Activated CD4-positive, alpha-beta T cell treated with anti-CD3 and anti-CD28 coated beads, Interleukin-2, amount 10 ng/mL, durations not matched to agents 7 days and 5 days (primary cell): ENCODE results near the gene MROH2A. TPM values are rescaled to one million over a fixed set of nuclear protein-coding genes. Genes with fewer than 3 reads are reported as not detected.

Experiments used
- CTCF ChIA-PET: fragments of 350-600 bp; sonication (Branson Sonifier 250); formaldehyde crosslinking; loops from one replicate; lab custom pipeline; 2021; ENCODE audit warnings: antibody characterized with exemption; lab: Charles Lee
- POLR2A ChIA-PET: fragments of 350-600 bp; sonication (Branson Sonifier 250); formaldehyde crosslinking; loops from one replicate; lab custom pipeline; 2021; ENCODE audit warnings: antibody characterized with exemption; lab: Charles Lee
- DNase-seq: peaks from one replicate; pipeline ENCODE4 v3.0.0-alpha.2; 2020
- H3K27ac Mint-ChIP-seq: one replicate; pipeline ENCODE4 v1.8.0; 2021; ENCODE audit warnings: mild to moderate bottlenecking, moderate library complexity, mixed read lengths
- H3K27me3 Mint-ChIP-seq: one replicate; pipeline ENCODE4 v1.8.0; 2021; ENCODE audit warnings: mixed read lengths
- H3K36me3 Mint-ChIP-seq: one replicate; pipeline ENCODE4 v1.8.0; 2021; ENCODE audit warnings: low read depth, mixed read lengths
- H3K4me1 Mint-ChIP-seq: one replicate; pipeline ENCODE4 v1.8.0; 2021; ENCODE audit warnings: mixed read lengths
- H3K4me3 Mint-ChIP-seq: one replicate; pipeline ENCODE4 v1.8.0; 2021; ENCODE audit warnings: mild to moderate bottlenecking, moderate library complexity, mixed read lengths
- H3K9me3 Mint-ChIP-seq: one replicate; pipeline ENCODE4 v1.8.0; 2021; ENCODE audit warnings: mixed read lengths
- total RNA-seq, 2 experiments: library from RNA; stranded (reverse); gene quantifications; one replicate each; pipeline ENCODE4 v1.2.3, GENCODE V29; 2021

MROH2A gene
- total RNA-seq, 2 experiments from 2014 or later = not detected

- DNase-seq = no peak
- ChIA-PET CTCF (interaction anchor here (1.3 kb wide), 1 partner anchor 14 kb away, joined by 4 read pairs; no protein-coding TSS in a partner anchor), POLR2A (no interaction called here)
- Mint-ChIP-seq H3K4me3 (no peak overlapping the region), H3K27me3 (no peaks in the 10 kb centered on the region), H3K9me3 (no peaks in the 10 kb centered on the region), H3K4me1 (peaks cover 56% of the 10 kb centered on the region), H3K27ac (peak overlapping the region; percentile 32), H3K36me3 (peaks cover 90% of the 10 kb centered on the region)
Observed at GRCh38 chr2:233844064-233844807, 66.1 kb downstream of the MROH2A start.

- H3K4me1 Mint-ChIP-seq = peaks cover 56% of the 10 kb centered on the region
- no peaks in the 10 kb centered on the region for H3K9me3 Mint-ChIP-seq
- CTCF ChIA-PET = interaction anchor here (1.3 kb wide), 1 partner anchor 13 kb away, joined by 4 read pairs; no protein-coding TSS in a partner anchor
- no peaks in the 10 kb centered on the region for H3K27me3 Mint-ChIP-seq
- H3K27ac Mint-ChIP-seq = no peak overlapping the region
- POLR2A ChIA-PET = no interaction called here
- peaks cover 93% of the 10 kb centered on the region for H3K36me3 Mint-ChIP-seq
- DNase-seq = no peak
- no peak overlapping the region for H3K4me3 Mint-ChIP-seq
Observed at GRCh38 chr2:233844836-233845235, 66.7 kb downstream of the MROH2A start.

GRCh38 chr2:233845301-233846060 is 67.4 kb downstream of the MROH2A start:
- peak overlapping the region; percentile 65 for H3K27ac Mint-ChIP-seq
- no peak overlapping the region for H3K4me3 Mint-ChIP-seq
- POLR2A ChIA-PET = no interaction called here
- CTCF ChIA-PET = interaction anchor here (0.5 to 1.4 kb wide), 3 partner anchors 11 to 1173 kb away, joined by 3 to 4 read pairs (median 3); no protein-coding TSS in a partner anchor
- no peaks in the 10 kb centered on the region for H3K27me3 Mint-ChIP-seq
- no peak for DNase-seq
- H3K4me1 Mint-ChIP-seq = peaks cover 56% of the 10 kb centered on the region
- peaks cover 92% of the 10 kb centered on the region for H3K36me3 Mint-ChIP-seq
- H3K9me3 Mint-ChIP-seq = no peaks in the 10 kb centered on the region

- DNase-seq = no peak
- peak overlapping the region; percentile 25 for H3K27ac Mint-ChIP-seq
- no peaks in the 10 kb centered on the region for H3K27me3 Mint-ChIP-seq
- no peak overlapping the region for H3K4me3 Mint-ChIP-seq
- CTCF ChIA-PET = interaction anchor here (1.2 to 1.4 kb wide), 2 partner anchors 8 to 10 kb away, joined by 3 to 4 read pairs; no protein-coding TSS in a partner anchor
- POLR2A ChIA-PET = no interaction called here
- H3K4me1 Mint-ChIP-seq = peaks cover 53% of the 10 kb centered on the region
- no peaks in the 10 kb centered on the region for H3K9me3 Mint-ChIP-seq
- H3K36me3 Mint-ChIP-seq = peaks cover 88% of the 10 kb centered on the region
Observed at GRCh38 chr2:233846387-233847247, 68.5 kb downstream of the MROH2A start.

- DNase-seq = no peak
- CTCF ChIA-PET = interaction anchor here (1.2 to 1.7 kb wide), 4 partner anchors 9 to 17 kb away, joined by 3 to 9 read pairs (median 4); no protein-coding TSS in a partner anchor
- peaks cover 55% of the 10 kb centered on the region for H3K4me1 Mint-ChIP-seq
- no peak overlapping the region for H3K4me3 Mint-ChIP-seq
- H3K27ac Mint-ChIP-seq = peak overlapping the region; percentile 9
- POLR2A ChIA-PET = no interaction called here
- H3K27me3 Mint-ChIP-seq = no peaks in the 10 kb centered on the region
- no peaks in the 10 kb centered on the region for H3K9me3 Mint-ChIP-seq
- H3K36me3 Mint-ChIP-seq = peaks cover 88% of the 10 kb centered on the region
Observed at GRCh38 chr2:233847248-233847898, 69.2 kb downstream of the MROH2A start.

GRCh38 chr2:233848276-233848675 is 70.1 kb downstream of the MROH2A start:
- POLR2A ChIA-PET = no interaction called here
- peaks cover 60% of the 10 kb centered on the region for H3K4me1 Mint-ChIP-seq
- peak overlapping the region; percentile 19 for H3K27ac Mint-ChIP-seq
- DNase-seq = no peak
- no peaks in the 10 kb centered on the region for H3K27me3 Mint-ChIP-seq
- no peaks in the 10 kb centered on the region for H3K9me3 Mint-ChIP-seq
- H3K4me3 Mint-ChIP-seq = no peak overlapping the region
- CTCF ChIA-PET = interaction anchor here (1.2 to 1.7 kb wide), 3 partner anchors 10 to 16 kb away, joined by 4 to 9 read pairs (median 4); no protein-coding TSS in a partner anchor
- H3K36me3 Mint-ChIP-seq = peaks cover 89% of the 10 kb centered on the region

GRCh38 chr2:233849607-233850271 is 71.6 kb downstream of the MROH2A start:
- Mint-ChIP-seq H3K4me3 (no peak overlapping the region), H3K9me3 (no peaks in the 10 kb centered on the region), H3K36me3 (peaks cover 81% of the 10 kb centered on the region), H3K27ac (peak overlapping the region; percentile 64), H3K27me3 (no peaks in the 10 kb centered on the region), H3K4me1 (peaks cover 63% of the 10 kb centered on the region)
- ChIA-PET POLR2A (no interaction called here), CTCF (no interaction called here)
- no peak for DNase-seq

GRCh38 chr2:233850745-233851144 is 72.6 kb downstream of the MROH2A start:
- H3K36me3 Mint-ChIP-seq = peaks cover 72% of the 10 kb centered on the region
- no peak overlapping the region for H3K27ac Mint-ChIP-seq
- peaks cover 71% of the 10 kb centered on the region for H3K4me1 Mint-ChIP-seq
- ChIA-PET CTCF (no interaction called here), POLR2A (interaction anchor here (0.7 kb wide), 1 partner anchor 436 kb away, joined by 3 read pairs; no protein-coding TSS in a partner anchor)
- no peak overlapping the region for H3K4me3 Mint-ChIP-seq
- H3K9me3 Mint-ChIP-seq = no peaks in the 10 kb centered on the region
- no peak for DNase-seq
- H3K27me3 Mint-ChIP-seq = no peaks in the 10 kb centered on the region

- CTCF ChIA-PET = no interaction called here
- POLR2A ChIA-PET = interaction anchor here (0.7 kb wide), 1 partner anchor 436 kb away, joined by 3 read pairs; no protein-coding TSS in a partner anchor
- Mint-ChIP-seq H3K9me3 (no peaks in the 10 kb centered on the region), H3K27me3 (no peaks in the 10 kb centered on the region), H3K36me3 (peaks cover 69% of the 10 kb centered on the region), H3K4me3 (peak overlapping the region; percentile 18), H3K4me1 (peaks cover 71% of the 10 kb centered on the region), H3K27ac (no peak overlapping the region)
- DNase-seq = no peak
Observed at GRCh38 chr2:233851169-233851568, 73.0 kb downstream of the MROH2A start.

- POLR2A ChIA-PET = no interaction called here
- no peaks in the 10 kb centered on the region for H3K27me3 Mint-ChIP-seq
- peaks cover 62% of the 10 kb centered on the region for H3K36me3 Mint-ChIP-seq
- CTCF ChIA-PET = no interaction called here
- no peak for DNase-seq
- H3K9me3 Mint-ChIP-seq = no peaks in the 10 kb centered on the region
- H3K27ac Mint-ChIP-seq = peak overlapping the region; percentile 70
- peak overlapping the region; percentile 87 for H3K4me3 Mint-ChIP-seq
- peaks cover 69% of the 10 kb centered on the region for H3K4me1 Mint-ChIP-seq
Observed at GRCh38 chr2:233852056-233852455, 73.9 kb downstream of the MROH2A start.

GRCh38 chr2:233853353-233853752 is 75.2 kb downstream of the MROH2A start:
- peaks cover 71% of the 10 kb centered on the region for H3K4me1 Mint-ChIP-seq
- H3K9me3 Mint-ChIP-seq = no peaks in the 10 kb centered on the region
- POLR2A ChIA-PET = no interaction called here
- CTCF ChIA-PET = no interaction called here
- H3K27ac Mint-ChIP-seq = peak overlapping the region; percentile 93
- H3K4me3 Mint-ChIP-seq = peak overlapping the region; percentile 87
- H3K27me3 Mint-ChIP-seq = no peaks in the 10 kb centered on the region
- peaks cover 51% of the 10 kb centered on the region for H3K36me3 Mint-ChIP-seq
- DNase-seq = no peak
